HG02623 (cell line): ENCODE measurements around the gene CCNI.

Source experiments
- ATAC-seq: cut with Tn5 transposase; IDR thresholded peaks from one replicate; pipeline ENCODE4 v1.9.1; 2021; ENCODE audit warnings: moderate library complexity; ENCODE audit not compliant: unreplicated experiment

Gene CCNI

DNA sequence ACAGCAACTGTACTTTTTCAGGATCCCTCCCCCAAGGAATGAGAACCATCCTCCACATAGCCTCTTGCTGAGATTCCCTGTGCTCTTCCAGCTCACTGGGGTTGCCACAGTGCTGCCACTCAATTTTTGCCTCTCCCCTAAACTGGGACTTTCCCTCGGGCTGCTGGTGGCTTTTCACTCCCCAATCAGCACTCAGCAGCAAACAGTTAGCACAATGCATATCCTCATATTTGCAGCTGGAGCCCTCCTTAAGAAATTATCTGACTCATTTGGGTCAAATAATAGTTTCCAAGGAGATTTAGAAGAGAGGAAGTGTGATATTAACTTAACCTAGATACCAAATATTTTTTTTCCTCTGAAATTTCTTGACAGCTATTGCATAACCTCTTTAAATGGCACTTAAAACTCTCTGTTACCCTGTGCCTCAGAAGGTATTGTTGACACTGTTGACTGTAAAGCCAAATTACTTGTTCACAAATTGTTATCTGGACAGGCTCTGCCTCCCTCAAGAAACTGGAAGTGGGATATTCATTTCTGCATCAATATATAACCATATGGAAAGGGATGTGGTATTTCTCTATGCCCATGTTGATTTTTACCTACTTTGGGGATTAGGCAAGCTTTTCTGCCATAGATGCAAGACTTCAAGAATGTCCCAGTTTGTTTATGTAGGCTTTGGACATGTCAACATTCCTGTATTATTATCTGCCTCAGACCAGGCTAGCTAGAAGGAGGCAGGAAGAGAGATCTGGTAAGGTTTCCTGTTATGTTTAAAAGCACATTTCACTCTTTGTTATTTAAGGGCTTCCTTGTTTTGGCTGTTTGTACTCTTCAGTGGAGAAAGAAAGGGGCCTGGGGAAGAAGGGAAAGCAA is 68.2 kb downstream of the CCNI start:
- peak; percentile 80 for ATAC-seq

DNA sequence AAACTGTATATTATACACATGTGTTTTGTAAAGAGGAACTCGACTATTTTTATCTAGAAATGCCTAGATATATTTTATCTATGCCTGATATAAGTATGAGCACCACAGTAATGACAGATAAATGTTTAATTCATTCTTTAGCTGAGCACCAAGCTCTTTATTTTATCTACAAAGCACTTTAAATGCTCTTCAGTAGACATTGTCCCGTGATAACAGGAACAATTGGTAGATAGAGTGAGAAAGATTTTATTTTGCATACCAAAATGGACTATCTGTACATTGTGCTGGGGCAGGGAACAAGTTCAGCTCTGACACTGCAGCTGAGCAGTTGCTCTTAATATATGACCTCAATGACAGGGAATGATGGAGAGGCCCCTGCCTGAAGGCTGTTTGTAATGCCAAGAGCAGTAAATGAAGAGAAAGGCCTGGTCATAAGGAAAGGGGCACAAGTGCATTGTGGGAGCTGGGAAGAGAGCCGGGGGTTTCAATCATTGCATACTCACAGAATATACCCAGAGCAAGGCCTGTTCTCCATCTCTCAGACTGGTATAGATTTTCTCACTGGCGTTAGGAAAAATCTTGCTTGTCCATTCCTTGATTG is 68.9 kb downstream of the CCNI start:
- no peak for ATAC-seq

DNA sequence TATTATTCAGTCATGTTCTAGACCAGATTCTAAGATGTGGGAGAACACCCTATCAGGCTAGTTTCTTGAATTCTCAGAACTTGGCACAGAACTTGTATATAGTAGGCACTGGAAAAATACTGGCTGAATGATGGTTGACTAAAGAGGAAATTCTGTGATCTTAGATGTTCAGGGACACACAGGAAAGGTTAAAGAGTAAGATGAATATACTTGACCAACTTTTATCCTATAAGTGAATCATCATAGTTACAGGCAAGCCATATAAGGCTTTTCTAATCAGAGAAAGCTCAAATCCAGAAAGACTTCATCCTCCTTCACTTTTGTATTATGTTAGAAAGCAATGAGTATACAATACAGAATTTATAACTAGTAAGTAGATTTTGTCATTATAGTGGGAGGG is 72.4 kb downstream of the CCNI start:
- ATAC-seq, result no peak

DNA sequence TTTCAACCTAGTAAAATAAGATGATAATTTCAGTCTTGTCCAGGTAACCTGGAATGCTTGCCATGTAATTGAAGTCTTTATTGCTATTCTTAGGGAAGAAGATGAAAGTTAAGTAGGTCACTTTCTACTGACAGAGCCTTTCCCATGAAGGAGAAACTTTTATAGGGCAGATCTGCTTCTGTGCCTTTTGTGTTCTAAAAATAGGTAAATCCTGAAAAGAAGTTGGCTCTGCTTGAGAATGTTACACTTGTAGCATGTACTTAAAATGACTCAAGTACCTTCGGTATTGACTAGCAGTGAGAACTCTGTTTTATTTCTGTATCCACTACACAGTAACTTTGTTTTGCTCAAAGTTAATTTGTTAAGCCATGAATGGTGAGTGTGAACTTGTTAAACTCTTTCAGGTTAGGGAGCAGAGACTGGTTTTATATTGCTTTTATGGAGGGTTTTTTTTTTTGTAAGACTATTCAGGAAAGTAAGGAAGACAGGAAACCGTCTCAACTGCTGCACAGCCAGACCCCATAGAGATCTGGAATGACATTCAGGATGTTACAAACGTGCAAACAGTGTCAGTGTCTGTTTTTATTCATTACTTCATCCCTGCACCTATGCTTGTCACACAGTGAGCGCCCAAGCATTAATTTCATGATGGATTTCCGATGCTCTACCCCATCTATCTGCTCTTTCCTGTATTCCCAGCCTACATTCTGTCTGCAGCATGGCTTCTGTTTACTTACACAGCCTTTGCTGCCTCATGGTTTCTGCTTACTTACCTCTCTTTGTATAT is 73.3 kb downstream of the CCNI start:
- no peak for ATAC-seq

DNA sequence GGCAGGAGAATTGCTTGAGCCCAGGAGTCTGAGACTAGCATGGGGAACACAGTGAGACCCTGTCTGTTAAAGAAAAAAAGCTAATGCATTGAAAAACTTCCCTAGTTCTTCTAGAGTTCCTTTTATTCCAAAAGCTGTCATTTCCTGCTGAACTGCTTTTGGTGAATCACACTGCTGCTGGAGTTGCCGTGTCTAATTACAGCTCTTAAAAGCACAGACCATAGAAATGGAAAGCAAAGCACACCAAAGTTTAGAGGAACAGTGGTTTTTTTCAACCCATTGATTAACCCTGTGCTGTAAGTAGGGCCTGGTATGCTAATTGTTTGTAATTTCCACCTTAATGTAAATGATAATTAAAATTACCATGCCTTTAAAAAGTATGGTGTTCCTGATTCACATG is 73.9 kb downstream of the CCNI start:
- no peak for ATAC-seq

DNA sequence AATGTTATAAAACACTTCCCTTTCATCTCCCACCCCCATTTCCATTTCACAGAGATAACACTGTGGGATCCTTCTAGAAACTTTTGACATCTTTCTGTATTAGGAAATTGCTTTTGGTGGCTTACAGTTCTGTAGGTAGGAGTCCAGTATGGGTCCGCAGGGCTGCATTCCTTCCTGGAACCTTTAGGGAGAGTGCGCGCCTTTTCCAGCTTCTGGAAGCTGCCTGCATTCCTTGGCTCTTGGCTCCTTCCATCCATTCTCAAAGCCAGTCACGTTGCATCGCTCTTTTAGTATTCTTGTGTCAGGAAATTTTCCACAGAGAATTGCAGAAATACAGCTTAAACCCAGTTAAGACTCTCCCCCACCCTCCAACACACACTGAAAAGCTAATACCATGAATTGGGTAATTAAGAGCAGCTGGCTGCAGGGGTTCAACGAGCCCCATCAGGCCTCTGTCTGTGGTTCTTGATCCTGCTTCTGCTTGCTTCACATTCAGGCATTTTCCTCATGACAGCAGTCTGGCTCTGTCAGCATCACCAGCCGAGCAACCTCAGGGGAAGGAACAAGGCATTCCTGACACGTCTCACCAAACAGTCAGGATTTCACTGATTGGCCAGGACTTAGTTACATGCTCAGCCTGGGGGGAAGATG is 77.4 kb downstream of the CCNI start:
- no peak for ATAC-seq

DNA sequence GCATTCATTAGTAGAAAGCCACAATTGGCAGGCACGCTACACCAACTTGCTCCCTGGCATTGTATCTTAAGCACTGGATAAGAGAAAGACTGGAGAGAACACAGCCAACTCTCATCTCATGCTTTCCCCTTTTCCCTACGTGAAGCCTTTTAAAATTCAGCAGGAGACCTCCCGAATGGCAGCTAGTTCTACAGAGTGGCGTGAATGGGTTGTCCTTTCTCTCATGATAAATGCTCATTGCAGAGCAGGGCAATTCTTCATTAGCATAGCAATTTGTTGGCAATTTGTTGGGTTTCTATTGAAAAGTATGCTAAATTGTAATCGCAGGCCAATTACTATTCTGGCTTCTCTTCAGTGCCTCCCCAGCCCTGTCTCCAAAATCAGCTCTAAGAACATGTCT is 78.3 kb downstream of the CCNI start:
- no peak for ATAC-seq
